HG03103 (cell line): Measurements from ENCODE around the gene CCDC149.
A peak's percentile ranks its signal among the peaks of the same experiment; 100 is the strongest.

ENCODE experiments used
- ATAC-seq: cut with Tn5 transposase; IDR thresholded peaks from one replicate; pipeline ENCODE4 v1.9.1; 2021; ENCODE audit warnings: low read depth; ENCODE audit not compliant: unreplicated experiment

The CCDC149 gene

DNA sequence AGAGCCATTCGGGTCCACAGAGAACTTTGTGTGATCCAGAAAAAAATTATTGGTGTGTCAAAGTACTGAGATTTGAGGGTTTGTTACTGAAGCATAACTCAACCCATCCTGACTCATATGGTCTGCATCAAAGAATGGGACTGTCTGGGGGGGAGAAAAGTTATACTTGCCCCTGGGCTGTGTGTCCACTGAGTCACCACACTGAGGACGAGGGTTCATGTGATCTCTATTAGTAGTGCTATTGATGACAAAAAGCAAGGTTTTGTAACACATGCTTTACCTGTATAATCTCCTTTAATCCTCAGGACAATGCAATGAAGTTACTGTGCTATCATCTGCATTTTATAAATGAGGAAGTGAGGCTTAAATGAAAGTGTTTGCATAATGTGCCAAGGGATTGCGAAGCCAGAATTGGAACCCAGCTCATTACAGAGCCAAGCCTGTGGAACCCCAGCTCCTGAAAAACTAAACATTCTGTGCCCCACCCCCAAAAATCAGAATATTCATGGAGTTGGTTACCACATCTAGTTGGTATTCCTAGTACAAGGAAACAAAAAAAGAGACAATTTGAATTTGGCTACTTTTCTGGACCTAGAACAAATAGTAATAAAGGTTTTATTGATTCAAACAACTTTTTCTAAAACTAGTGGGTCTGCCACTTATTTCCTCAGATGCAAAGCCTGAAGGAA, 31.2 kb downstream of the CCDC149 start:
- no peak for ATAC-seq

GRCh38 chr4:24880186-24880585, 32.7 kb downstream of the CCDC149 start:
- no peak for ATAC-seq

DNA sequence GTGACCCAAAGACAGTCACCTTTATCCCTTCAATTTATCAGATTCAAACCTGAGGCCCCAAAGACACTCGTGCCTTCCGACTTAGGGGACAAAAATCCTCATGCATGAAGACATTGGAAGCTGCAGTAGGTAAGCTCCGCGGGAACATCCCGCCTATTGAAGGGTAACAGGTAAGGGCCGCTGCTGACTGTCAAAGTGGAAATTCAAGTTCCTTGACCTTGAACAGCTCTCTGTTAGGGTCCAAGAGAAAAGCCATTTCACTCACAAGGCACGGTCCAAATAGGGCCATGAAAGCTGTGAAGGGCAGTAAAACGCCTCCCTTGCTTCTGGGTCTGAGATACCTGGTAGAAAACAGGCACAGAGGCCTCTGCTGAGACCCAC, 34.2 kb downstream of the CCDC149 start:
- no peak for ATAC-seq

DNA sequence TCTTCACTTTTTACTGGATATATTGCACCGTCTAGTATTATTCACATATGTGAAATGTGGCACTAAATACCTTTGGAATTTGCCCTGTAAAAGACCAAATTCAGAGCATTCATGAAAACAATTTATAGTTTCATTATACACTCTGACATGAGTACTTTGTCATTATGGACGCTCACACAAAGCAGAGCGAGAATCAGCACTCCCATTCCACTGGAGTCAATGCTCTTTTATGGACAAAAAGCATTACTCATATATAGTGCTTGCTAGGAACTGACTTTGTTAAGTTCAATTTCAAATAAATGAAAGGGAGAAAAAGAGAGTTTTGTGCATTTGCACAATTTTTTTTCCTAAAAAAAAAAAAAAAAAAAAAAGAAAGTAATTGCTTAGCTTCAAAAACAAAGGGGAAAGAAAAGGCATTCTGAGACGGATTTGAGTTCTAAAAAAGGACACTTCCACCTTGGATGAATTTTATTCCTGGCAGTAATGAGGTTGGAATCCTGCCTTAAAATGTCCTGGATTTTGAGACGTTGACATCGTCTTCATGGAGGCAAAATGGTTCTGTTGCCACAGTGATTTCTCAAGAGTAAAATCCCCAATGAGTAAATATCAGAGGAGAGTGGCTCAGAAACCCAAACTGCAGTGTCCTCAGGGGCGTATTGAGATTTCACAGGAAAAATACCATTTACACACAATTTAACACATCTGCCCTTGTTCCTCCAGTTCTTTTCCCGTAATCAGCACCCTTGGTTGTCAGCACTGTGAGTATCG, 34.8 kb downstream of the CCDC149 start:
- ATAC-seq, result no peak

DNA sequence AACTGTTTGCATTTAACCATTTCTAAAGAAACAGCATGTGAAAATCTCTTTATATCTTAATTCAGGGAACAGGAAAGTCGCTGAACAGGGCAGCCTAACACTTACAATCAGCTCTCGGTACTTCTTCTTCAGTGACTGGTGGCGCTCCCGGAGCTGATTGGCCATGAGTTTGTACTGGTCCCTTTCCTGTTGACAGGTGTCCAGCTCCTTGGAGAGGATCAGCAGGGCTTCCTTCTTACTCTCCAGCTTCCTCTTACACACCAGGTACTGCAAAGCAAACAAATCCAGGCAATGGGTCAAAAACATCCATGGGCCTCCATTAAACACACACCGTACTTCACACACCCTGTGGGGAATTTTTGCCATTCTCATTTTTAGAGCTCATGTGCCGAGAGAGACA, 36.4 kb downstream of the CCDC149 start:
- ATAC-seq, result no peak

- ATAC-seq, result no peak
Observed at GRCh38 chr4:24872720-24873119, 40.1 kb downstream of the CCDC149 start.

- ATAC-seq, result no peak
Observed at GRCh38 chr4:24871210-24871609, 41.6 kb downstream of the CCDC149 start.

GRCh38 chr4:24867766-24868296, 45.0 kb downstream of the CCDC149 start:
- no peak for ATAC-seq

- no peak for ATAC-seq
Observed at GRCh38 chr4:24867251-24867650, 45.6 kb downstream of the CCDC149 start.

GRCh38 chr4:24865401-24865800, 47.4 kb downstream of the CCDC149 start:
- no peak for ATAC-seq

- no peak for ATAC-seq
Observed at GRCh38 chr4:24863799-24864198, 49.0 kb downstream of the CCDC149 start.

- ATAC-seq, result peak; percentile 53
Observed at GRCh38 chr4:24862073-24862751, 50.6 kb downstream of the CCDC149 start.

GRCh38 chr4:24858550-24858949, 54.3 kb downstream of the CCDC149 start:
- ATAC-seq, result no peak

DNA sequence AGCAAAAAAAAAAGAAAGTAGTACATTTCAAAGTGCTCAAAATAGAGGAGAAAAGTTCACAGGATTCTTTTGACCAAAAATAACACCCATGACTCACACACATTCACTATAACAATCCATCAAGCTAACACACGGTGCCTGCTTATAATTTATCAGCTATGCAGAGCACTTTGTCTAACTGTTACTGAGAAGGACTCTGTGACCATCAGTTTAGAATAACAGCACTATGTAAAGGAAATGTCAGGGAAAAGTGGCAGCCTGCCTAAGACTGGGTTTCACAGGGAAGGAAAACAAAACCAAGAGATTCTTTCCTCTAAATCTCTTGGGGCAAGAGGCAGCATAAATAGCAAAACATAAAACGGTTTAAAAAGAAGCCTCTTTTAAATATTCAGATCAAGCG, 54.8 kb downstream of the CCDC149 start:
- ATAC-seq, result no peak

DNA sequence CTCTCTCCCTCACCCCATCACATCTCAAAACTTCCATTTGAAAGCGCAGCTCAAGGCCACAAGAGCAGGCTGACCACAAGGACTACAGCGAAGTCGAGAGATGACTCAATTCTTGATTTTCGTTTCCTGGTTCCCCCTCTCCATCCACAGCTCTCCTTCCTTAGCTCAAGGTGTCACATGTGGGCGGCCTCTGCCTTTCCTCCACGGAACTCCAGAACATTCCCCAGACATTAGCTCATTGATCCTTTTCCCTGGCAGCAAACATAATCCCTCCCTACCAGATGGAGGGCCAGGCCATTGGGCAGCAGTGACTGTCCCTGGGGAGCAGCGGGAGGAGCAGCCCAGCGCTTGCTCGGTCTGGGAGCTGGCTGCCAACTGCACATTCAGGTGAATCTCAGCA, 56.3 kb downstream of the CCDC149 start:
- ATAC-seq, result peak; percentile 89

DNA sequence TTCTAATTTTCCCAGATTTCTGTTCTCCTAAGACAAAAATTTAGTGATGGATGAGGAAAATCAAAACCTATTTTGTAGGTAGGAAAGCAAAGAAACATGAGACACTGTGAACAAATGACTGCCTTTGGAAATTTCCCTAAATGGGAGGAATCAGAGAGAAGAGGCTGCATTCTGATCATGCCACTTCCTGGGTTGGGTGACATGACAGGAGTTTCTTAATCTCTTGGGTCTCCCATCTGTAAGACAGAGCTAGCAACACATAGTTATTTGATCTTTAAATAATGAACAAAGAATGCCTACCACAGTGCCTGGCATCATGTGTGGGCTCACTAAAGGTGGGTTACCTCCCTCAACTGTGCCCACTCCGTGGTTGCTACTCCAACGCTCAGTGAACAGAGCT, 57.1 kb downstream of the CCDC149 start:
- no peak for ATAC-seq

- ATAC-seq, result no peak
Observed at GRCh38 chr4:24853142-24853541, 59.7 kb downstream of the CCDC149 start.

DNA sequence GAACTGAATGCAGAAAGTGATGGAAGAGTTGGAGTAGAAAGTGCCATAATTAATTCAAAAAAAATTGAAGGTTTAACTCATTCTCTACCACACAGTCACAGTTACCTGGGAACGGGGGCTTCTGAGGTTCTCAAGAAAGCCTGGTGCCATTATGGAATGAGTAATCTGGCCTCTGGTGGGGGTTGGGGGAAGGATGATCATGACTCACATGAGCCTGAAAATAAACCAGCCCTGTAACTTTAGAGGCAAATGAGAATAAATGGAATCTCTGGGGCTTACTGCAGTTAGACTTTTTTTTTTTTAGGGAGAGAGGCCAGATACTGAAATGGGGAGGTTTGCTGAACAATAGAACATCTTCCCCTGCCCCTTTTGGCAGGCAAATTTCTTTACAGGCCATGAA, 62.2 kb downstream of the CCDC149 start:
- ATAC-seq, result no peak

DNA sequence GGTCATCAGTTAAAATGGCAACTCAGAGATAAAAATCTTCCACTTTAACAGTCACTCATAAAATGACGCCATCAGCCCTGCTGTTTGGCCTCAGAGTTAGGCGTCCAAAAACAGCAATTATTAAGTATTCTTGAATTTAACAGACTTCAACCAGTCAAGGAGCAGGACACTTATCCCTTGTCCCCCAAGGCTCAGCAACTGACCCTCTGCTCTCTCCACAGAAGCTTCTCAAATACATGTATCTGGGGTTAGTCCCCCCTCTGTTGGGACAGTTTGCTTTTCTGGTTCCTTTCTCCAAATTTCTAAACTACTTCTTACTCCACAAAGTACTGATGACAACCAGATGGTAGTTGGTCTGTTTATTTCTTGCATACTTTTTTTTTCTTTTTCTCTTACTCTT, 63.1 kb downstream of the CCDC149 start:
- no peak for ATAC-seq

- ATAC-seq, result no peak
Observed at GRCh38 chr4:24849351-24849750, 63.5 kb downstream of the CCDC149 start.

DNA sequence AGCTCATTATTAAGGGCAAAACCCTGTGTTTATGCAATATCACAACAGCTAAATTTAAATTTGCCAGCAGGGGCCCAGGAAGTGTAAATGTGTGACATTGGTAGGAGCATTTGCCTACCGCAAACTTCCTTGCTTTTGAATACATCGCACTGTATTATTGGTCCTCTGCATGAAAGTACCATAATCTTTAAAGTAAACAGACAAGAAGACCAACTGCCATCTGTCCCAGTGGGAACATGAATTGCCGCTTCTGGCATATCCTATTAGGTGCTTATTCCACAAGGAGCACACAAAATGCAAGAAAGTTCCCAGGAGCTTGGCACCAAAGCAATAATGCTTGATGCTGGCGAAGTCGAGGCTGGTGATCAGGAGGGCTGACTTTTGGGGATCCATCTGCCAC, 66.1 kb downstream of the CCDC149 start:
- ATAC-seq, result no peak
